HAP-1 (cell line): ENCODE results near the gene SEZ6L.

Experiments used
- DNase-seq, 2 experiments: peaks; one replicate each; pipeline ENCODE4 v3.0.0-alpha.2; 2016 to 2020; ENCODE audit warnings: low spot score in 2 of 2
- H3K27me3 ChIP-seq: fragments of 250-450 bp; sonication (Bioruptor Pico); 2 replicates; pipeline ENCODE4 v1.5.1; 2020; ENCODE audit warnings: low read depth, mild to moderate bottlenecking, moderate library complexity
- H3K36me3 ChIP-seq: fragments of 250-450 bp; sonication (Bioruptor Pico); replicated peaks from 2 replicates; pipeline ENCODE4 v1.5.1; 2020; ENCODE audit warnings: mild to moderate bottlenecking
- H3K4me1 ChIP-seq: fragments of 250-450 bp; sonication (Bioruptor Pico); 2 replicates; pipeline ENCODE4 v1.5.1; 2020; ENCODE audit warnings: mild to moderate bottlenecking
- H3K4me3 ChIP-seq: fragments of 250-450 bp; sonication (Bioruptor Pico); 2 replicates; pipeline ENCODE4 v1.5.1; 2020; ENCODE audit warnings: mild to moderate bottlenecking, moderate library complexity
- H3K9me3 ChIP-seq: fragments of 250-450 bp; sonication (Bioruptor Pico); 2 replicates; pipeline ENCODE4 v1.5.1; 2020; ENCODE audit warnings: mild to moderate bottlenecking, moderate library complexity
- in situ Hi-C: fragments of 300-500 bp; cut with MboI; formaldehyde crosslinking; loops from 3 replicates; pipeline ENCODE4 v1.14.3; 2020; ENCODE audit warnings: low sequenced_read_pairs, inconsistent platforms, mixed read lengths

The SEZ6L gene

DNA sequence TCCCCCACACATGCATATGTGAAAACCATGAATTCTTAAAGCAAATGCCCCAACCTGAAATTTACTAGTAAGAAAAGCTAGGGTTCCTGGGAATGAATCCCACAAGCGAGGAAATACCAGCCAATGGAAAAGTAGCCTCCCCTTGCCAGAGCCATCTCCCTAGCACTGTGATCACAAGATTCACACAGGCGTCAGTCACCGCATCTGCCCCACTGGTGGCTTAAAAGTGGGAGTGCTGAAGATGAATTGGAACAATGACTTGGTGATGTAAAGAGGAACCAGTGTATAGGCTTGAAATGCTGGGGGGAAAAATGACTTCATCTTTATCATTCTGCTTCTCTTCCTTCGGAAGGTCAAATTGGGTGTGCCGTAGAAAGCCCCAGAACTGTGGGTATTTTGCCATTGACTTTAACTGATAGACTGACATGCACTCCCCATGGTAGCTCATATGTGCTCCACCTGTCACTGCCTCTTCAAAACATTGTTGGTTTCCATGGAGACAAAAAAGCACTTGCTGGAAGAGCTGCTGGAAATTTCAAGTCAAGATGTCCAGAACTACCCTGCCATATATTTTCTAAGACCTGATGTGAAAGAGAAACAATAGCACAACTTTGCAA is 240.6 kb downstream of the SEZ6L start:
- Histone ChIP-seq H3K4me3 (no peak overlapping the region), H3K4me1 (no peaks in the 10 kb centered on the region), H3K9me3 (no peaks in the 10 kb centered on the region), H3K27me3 (peaks cover 45% of the 10 kb centered on the region), H3K36me3 (no peaks in the 10 kb centered on the region)
- in situ Hi-C loops = no loop called here
- DNase-seq = no peak

DNA sequence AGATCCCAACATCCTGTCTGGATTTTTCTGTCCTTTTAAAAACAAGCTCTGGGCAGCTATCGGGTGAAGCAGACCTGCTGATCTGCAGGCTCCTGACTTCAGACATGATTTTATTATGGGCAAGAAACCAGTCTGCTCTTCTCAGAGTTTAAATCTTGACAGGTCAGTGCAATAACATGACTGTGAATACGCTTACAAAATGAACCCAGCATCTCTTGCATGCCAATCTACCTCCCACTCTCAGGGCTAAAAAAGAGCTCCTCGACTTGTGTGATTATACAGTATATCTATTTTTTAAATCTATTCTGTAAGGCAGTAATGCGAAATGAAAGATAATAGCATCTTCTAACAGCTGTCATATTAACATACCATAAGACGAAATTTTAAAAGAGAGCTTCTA is 241.1 kb downstream of the SEZ6L start:
- Histone ChIP-seq H3K9me3 (no peaks in the 10 kb centered on the region), H3K36me3 (no peaks in the 10 kb centered on the region), H3K27me3 (peaks cover 46% of the 10 kb centered on the region), H3K4me1 (no peaks in the 10 kb centered on the region), H3K4me3 (no peak overlapping the region)
- in situ Hi-C loops = no loop called here
- no peak for DNase-seq

DNA sequence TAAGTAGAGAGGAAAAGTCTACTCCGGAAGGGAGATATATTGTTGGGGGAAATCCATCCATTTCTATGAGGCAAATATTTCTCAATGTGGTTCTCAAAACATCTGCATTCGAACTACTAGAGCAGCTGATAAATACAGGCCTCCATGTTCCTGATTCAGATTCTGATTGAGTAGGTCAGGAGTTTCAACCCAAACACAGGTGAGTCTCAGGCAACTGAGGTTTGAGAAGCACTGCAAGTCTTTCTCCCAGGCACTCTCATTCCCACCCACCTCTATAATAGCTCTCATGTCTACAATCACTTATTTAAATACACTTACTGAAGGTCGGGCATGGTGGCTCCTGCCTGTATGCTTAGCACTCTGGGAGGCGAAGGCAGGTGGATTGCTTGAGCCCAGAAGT is 245.1 kb downstream of the SEZ6L start:
- in situ Hi-C loops = no loop called here
- H3K36me3 ChIP-seq = no peaks in the 10 kb centered on the region
- DNase-seq = no peak
- no peaks in the 10 kb centered on the region for H3K9me3 ChIP-seq
- H3K27me3 ChIP-seq = peaks cover 64% of the 10 kb centered on the region
- no peaks in the 10 kb centered on the region for H3K4me1 ChIP-seq
- H3K4me3 ChIP-seq = no peak overlapping the region

- in situ Hi-C loops = no loop called here
- H3K27me3 ChIP-seq = peaks cover 69% of the 10 kb centered on the region
Observed at GRCh38 chr22:26416256-26416655, 247.0 kb downstream of the SEZ6L start.

GRCh38 chr22:26416670-26417276 is 247.5 kb downstream of the SEZ6L start:
- H3K4me3 ChIP-seq = no peak overlapping the region
- no peaks in the 10 kb centered on the region for H3K36me3 ChIP-seq
- H3K27me3 ChIP-seq = peaks cover 64% of the 10 kb centered on the region
- no peaks in the 10 kb centered on the region for H3K9me3 ChIP-seq
- in situ Hi-C loops = no loop called here
- no peaks in the 10 kb centered on the region for H3K4me1 ChIP-seq
- DNase-seq = no peak

More at GRCh38 chr22:26416256-26416655, 247.0 kb downstream of the SEZ6L start:
- no peaks in the 10 kb centered on the region for H3K36me3 ChIP-seq
- no peak for DNase-seq
- H3K9me3 ChIP-seq = no peaks in the 10 kb centered on the region
- no peak overlapping the region for H3K4me3 ChIP-seq
- no peaks in the 10 kb centered on the region for H3K4me1 ChIP-seq

DNA sequence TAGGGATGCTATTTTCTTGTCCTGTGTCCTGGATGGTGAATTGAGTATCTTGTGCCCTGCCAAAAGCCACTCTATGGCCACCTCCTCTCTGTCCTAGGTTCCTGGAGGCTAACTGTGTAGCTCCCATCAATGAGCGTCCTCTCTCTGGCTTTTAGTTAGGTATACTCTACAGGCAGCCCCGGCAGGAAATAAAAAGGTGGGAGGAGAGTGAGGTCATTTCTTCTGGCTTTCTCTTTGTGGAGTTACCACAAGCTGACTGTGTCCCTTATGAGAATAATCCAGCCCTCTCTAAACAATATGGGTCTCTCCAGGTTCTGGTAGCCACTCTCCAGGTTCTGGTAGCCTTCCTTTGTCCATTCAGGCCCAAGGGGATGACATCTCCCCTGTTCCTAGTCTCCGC is 248.1 kb downstream of the SEZ6L start:
- Histone ChIP-seq H3K9me3 (no peaks in the 10 kb centered on the region), H3K36me3 (no peaks in the 10 kb centered on the region), H3K4me3 (no peak overlapping the region), H3K4me1 (no peaks in the 10 kb centered on the region), H3K27me3 (peaks cover 58% of the 10 kb centered on the region)
- in situ Hi-C loops = no loop called here
- no peak for DNase-seq

DNA sequence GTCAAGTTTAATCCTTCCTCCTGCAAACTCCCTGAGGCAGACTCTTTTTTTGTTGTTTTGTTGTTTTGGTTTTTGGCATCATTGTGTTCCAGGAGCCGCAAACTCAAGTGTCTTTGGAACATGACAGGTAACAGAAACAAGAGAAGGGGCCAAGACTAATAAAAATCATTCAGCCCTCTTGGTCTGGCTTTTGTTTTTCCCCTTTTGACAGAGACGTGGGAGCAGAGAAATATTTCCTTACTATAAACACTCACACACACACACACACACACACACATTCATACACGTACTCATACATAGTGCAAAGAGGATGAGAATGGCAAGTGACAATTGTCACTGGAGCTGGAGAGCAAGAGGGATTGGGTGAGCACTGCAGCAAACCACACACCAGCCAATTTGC is 249.4 kb downstream of the SEZ6L start:
- Histone ChIP-seq H3K4me1 (no peaks in the 10 kb centered on the region), H3K4me3 (no peak overlapping the region), H3K27me3 (peaks cover 49% of the 10 kb centered on the region), H3K9me3 (peaks cover 7% of the 10 kb centered on the region), H3K36me3 (no peaks in the 10 kb centered on the region)
- in situ Hi-C loops = no loop called here
- DNase-seq = no peak

DNA sequence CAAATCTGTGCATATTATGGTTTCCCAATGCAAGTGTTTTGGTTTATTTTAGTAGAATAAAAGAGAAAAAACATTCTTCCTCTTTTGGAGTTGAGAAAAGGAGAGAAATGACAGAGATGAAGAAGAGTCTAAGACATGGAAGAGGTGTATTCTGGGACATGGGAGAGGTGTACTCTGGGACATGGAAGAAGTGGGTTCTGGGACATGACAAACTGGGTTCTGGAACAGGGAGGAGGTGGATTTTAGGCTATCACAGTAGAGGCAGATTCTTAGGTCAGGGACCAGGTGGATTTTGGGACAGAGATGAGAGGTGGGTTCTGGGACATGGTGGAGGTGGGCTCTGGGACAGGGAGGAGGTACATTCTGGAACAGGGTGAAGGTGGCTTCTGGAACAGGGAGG is 257.7 kb downstream of the SEZ6L start:
- Histone ChIP-seq H3K36me3 (no peaks in the 10 kb centered on the region), H3K4me3 (no peak overlapping the region), H3K9me3 (peaks cover 8% of the 10 kb centered on the region), H3K4me1 (no peaks in the 10 kb centered on the region), H3K27me3 (peaks cover 3% of the 10 kb centered on the region; the same call in 1 of the 2 replicates)
- DNase-seq = no peak
- in situ Hi-C loops = no loop called here

DNA sequence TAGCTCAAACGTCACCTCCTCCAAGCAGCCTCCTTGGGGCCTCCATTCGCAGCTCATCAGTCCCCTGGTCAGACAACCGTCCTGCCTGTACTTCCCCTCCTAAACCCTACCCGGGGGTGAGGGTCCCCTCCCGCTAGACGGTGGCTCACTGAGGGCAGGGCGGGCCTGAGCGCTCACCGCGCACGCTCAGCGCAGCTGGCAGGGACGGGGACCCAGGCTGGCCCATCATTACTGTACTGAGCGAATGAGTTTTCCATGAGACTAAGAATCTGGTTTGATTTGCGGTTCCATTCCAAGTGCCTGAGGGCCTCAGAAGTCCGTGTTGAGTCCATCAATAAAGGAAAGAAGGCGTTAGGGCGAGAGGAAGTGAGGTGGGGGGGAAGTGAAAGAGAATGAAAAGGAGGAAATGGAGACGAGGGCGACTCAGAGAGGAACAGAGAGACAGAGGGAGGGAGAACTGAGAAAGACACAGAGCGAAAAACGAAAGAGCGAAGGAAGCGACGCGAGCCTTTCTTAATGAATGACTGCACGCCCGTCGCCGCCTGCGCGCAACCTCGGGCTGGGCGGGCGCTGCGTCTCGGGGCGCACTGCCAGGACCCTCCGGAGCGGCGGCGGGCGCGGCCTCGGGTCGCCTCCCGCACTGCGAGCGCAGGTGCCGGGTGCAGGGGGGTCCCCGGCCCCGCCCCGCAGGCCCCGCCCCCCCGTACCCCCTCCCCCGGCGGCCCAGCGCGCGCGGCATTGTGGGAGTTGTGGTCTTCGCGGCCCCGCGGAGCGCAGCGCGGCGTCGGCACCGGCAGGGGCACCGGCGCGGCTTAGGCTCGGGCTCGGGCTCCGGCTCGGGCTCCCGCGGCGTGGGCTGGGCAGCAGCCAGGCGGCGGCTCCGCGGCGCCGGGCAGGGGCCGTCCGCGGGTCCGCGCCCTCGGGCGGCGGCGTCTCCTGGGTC is 259.5 kb downstream of the SEZ6L start, which contains the start of gene ASPHD2:
Gene ASPHD2 (plus strand): TSS at position 746 of the 943 bp plus-strand sequence. CDS start 4,356 bp downstream, outside the sequence.
- in situ Hi-C loops = no loop called here
- peaks cover 3% of the 10 kb centered on the region; the same call in 1 of the 2 replicates for H3K27me3 ChIP-seq
- DNase-seq = peak; percentile 63 to 75

DNA sequence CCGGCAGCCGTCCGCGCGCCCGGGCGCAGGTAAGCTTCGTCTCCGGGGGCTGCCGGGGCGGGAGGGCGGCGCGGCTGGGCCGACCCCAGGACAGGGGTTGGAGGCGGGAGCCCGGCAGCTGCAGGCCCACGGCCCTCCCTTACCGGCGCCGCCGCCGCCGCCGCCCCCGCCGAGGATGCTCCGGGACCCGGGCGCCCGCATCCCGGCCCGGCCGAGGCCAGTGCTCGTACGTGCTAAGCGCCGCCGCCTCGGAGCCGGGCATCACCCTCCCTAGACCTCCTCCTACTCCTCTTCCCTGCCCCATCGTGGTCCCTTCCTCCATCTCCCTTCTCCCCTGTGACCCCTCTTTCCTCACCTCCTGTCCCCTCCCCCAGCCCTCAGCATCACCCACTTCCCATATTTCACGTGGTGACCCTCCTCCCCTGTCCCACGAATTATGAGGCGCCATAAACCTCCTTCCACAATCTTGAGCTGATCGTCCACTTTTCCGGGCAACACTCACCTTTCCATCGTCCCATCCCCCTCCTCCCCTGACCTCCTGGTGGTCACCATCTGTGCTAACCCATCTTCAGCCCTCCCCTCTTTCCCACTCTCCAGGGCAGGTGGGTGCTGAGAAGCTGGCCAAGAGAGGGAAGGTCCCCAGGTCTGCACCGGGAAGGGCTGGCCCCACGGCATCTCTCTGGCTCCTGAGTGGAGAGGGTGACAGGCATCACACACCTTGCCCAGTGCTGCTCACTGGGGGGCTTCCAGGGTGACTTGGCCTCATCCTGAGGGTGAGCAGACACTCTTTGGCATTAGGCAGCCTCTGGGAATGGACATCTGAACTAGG is 260.4 kb downstream of the SEZ6L start:
- peak overlapping the region; percentile 27 for H3K4me3 ChIP-seq
- no peak for DNase-seq
- in situ Hi-C loops = no loop called here

More for the DNA sequence above, 259.5 kb downstream of the SEZ6L start, which contains the start of gene ASPHD2:
- peak within 1 kb of the TSS; percentile 40 for H3K4me3 ChIP-seq
- no peaks in the 10 kb centered on the region for H3K4me1 ChIP-seq
- H3K9me3 ChIP-seq = no peaks in the 10 kb centered on the region
- H3K36me3 ChIP-seq = no peaks in the 10 kb centered on the region

DNA sequence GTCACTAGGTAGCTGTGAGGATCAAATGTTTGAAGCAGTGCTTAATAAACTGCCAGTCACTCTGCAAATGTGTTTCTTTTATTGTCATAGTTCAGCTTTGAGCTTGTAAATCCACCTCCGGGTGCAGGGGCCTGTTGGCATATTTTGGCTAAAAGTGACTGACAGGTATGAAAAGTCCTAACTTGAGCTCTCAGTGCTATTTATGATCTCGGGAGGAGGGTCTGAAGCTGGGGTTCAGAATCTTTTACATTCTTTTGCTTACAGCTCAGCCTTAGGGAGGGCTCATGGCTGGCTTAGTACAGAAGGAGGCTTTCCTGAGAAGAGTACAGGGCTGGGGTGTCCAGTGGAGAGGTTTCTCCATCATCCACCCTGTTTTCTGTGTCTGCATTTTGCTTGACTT is 261.3 kb downstream of the SEZ6L start:
- H3K4me3 ChIP-seq = no peak overlapping the region
- H3K9me3 ChIP-seq = no peaks in the 10 kb centered on the region
- no peak for DNase-seq
- no peaks in the 10 kb centered on the region for H3K36me3 ChIP-seq
- H3K27me3 ChIP-seq = peaks cover 3% of the 10 kb centered on the region; the same call in 1 of the 2 replicates
- in situ Hi-C loops = no loop called here
- H3K4me1 ChIP-seq = no peaks in the 10 kb centered on the region

More for the DNA sequence above, 260.4 kb downstream of the SEZ6L start:
- Histone ChIP-seq H3K9me3 (no peaks in the 10 kb centered on the region), H3K4me1 (no peaks in the 10 kb centered on the region), H3K36me3 (no peaks in the 10 kb centered on the region), H3K27me3 (peaks cover 3% of the 10 kb centered on the region; the same call in 1 of the 2 replicates)

GRCh38 chr22:26431261-26431995 is 262.2 kb downstream of the SEZ6L start:
- DNase-seq = no peak
- no peaks in the 10 kb centered on the region for H3K9me3 ChIP-seq
- no peak overlapping the region for H3K4me3 ChIP-seq
- no peaks in the 10 kb centered on the region for H3K36me3 ChIP-seq
- H3K27me3 ChIP-seq = peaks cover under 1% of the 10 kb centered on the region; the same call in 1 of the 2 replicates
- in situ Hi-C loops = no loop called here
- no peaks in the 10 kb centered on the region for H3K4me1 ChIP-seq
